Gastrocnemius medialis (tissue), 4 donors: ENCODE data around the gene BPIFB2.

ENCODE experiments used
- CTCF ChIP-seq, 5 experiments: fragments of 450-650 bp in 3 of 5; fragments of 200-600 bp in 2 of 5; sonication (generic) in 2 of 5; IDR thresholded peaks in 4 of 5; conservative IDR thresholded peaks in 1 of 5; 1 replicate in 4 of 5; 2 replicates in 1 of 5; pipeline ENCODE4 v1.5.1; 2016 to 2019; ENCODE audit warnings: antibody characterized with exemption in 5 of 5, mild to moderate bottlenecking in 3 of 5, moderate library complexity in 3 of 5
- POLR2A ChIP-seq, 2 donors: fragments of 450-650 bp; IDR thresholded peaks; one replicate each; pipeline ENCODE4 v1.6.1; 2017; ENCODE audit warnings: antibody characterized with exemption in 2 of 2, mild to moderate bottlenecking in 2 of 2, moderate library complexity in 2 of 2

GRCh38 chr20:33010674-33011449 lies 3.4 kb downstream of the BPIFB2 start:
- TF ChIP-seq CTCF (IDR thresholded peaks at IDR 0.05 in 4 of 5, conservative IDR thresholded peaks at IDR 0.05 in 1 of 5): no peak
- TF ChIP-seq POLR2A (IDR thresholded peaks at IDR 0.05): no peak
